ENCODE measurements around the gene SLC35F3.

DNA sequence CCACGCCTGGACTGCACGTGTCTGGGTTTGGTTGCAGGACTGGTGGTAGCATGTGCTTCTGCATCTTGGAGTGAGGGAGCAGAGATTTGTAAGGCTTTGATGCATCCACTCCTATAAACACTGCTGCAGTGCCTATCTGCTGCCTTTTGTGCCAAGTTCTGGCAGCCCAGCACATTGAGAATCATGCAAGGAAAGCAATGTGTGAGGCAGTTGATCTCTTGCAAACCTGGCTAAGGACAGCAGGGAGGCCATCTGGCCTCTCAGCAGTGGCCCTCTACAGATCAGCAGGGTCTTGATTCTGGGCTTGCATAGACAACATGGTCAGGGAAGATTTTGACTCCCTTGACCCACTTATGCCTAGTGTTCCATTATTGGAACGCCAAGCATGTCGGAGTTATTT lies 387.5 kb downstream of the SLC35F3 start:
- TF ChIP-seq JUNB (IDR thresholded peaks at IDR 0.05; ENCODE audit: unreplicated experiment), result no peak
- TF ChIP-seq, protein P1, sequence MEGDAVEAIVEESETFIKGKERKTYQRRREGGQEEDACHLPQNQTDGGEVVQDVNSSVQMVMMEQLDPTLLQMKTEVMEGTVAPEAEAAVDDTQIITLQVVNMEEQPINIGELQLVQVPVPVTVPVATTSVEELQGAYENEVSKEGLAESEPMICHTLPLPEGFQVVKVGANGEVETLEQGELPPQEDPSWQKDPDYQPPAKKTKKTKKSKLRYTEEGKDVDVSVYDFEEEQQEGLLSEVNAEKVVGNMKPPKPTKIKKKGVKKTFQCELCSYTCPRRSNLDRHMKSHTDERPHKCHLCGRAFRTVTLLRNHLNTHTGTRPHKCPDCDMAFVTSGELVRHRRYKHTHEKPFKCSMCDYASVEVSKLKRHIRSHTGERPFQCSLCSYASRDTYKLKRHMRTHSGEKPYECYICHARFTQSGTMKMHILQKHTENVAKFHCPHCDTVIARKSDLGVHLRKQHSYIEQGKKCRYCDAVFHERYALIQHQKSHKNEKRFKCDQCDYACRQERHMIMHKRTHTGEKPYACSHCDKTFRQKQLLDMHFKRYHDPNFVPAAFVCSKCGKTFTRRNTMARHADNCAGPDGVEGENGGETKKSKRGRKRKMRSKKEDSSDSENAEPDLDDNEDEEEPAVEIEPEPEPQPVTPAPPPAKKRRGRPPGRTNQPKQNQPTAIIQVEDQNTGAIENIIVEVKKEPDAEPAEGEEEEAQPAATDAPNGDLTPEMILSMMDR (conservative IDR thresholded peaks at IDR 0.05; ENCODE audit: low read depth in 2 of 2), result no peak
- TF ChIP-seq EZH2 (IDR thresholded peaks at IDR 0.05; ENCODE audit: low read depth, unreplicated experiment), result no peak
- TF ChIP-seq POLR2AphosphoS5 (IDR thresholded peaks at IDR 0.05; ENCODE audit: low read depth), result no peak
